GM19438 (cell line): ENCODE data around the gene MSRB1.

ENCODE experiments used
- ATAC-seq: cut with Tn5 transposase; IDR thresholded peaks from one replicate; pipeline ENCODE4 v1.9.1; 2021; ENCODE audit warnings: low read depth; ENCODE audit not compliant: unreplicated experiment

Gene MSRB1

DNA sequence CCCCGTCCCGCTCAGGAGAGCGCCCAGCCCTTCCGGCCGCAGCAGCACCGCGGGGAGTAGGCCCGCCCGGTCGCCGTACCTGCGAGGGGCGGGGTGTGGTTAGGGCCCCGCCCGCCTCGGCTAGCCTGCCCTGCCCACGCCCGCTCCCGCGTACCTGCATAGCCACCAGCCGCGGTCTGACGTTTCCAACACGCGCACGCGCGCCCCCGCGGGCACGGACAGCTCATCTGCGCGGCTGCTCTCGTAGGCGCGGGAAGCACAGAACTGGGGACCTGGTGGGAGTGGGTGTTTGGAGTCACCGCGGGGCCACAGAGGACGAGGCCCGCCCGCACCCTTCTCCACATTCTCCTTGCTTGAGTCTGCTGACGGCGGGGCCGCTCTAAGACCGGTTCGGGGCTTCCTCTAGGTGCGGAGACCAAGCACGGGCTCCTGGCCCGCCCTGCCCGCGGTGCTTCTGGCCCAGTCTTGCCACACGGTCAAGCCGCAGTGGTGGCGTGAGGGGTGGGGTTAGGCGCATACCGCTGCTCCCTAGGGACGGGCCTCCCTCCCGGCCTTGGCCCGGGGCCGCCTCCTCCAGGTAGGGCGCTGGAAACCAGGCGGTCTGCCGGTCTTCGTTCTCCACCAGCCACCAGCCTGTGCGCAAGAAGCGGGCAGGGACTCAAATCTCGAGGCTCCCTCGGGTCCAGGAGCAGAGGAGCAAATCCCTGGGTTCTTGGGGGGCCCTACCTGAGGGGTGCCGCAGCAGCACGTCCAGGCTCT, 36.5 kb upstream of the MSRB1 start:
- ATAC-seq: no peak

DNA sequence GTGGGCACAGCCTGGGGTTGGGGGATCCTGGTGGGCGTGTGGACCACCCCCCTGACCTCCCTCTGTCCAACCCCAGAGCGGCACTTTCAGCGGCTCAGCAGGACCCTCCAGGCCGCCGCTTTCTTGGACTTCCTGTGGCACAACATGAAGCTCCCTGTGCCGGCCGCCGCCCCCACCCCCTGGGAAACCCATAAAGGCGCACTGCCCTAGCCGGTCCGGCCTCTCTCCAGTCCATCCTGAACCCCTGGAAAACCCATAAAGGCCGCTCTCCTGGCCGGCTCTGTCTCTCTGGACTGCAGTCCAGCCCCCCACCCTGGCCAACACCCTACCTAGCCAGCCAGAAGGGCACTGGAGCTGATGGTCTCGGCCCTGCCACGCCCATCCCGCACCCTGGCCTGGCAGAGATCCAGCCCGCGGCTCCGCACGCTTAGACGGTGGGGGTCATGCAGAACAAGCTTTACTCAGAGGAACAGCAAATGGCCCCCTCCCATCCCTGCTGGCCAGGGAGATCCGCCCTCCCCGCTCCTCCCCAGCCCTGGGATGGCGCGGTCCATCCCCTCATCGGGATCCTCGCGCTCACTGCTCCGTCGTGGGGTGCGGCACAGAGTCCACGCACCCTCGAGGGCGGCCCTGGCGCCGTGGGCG, 35.6 kb upstream of the MSRB1 start:
- no peak for ATAC-seq

DNA sequence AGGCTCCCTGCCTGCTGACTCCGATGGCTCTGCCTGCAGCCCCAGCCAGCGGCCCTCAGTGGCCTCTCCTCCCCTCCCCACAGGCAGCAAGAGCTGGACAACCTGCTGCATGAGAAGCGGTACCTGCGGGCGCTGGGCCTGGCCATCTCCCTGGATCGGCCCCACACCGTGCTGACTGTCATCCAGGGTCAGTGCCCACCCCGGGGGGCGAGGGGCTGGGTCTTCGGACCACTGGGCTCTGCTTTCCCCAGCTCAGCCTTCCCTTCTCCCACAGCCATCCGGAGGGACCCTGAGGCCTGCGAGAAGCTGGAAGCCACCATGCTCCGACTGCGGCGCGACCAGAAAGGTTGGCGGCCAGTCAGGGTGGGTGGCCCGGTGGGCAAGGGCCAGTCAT, 34.9 kb upstream of the MSRB1 start:
- ATAC-seq: no peak

DNA sequence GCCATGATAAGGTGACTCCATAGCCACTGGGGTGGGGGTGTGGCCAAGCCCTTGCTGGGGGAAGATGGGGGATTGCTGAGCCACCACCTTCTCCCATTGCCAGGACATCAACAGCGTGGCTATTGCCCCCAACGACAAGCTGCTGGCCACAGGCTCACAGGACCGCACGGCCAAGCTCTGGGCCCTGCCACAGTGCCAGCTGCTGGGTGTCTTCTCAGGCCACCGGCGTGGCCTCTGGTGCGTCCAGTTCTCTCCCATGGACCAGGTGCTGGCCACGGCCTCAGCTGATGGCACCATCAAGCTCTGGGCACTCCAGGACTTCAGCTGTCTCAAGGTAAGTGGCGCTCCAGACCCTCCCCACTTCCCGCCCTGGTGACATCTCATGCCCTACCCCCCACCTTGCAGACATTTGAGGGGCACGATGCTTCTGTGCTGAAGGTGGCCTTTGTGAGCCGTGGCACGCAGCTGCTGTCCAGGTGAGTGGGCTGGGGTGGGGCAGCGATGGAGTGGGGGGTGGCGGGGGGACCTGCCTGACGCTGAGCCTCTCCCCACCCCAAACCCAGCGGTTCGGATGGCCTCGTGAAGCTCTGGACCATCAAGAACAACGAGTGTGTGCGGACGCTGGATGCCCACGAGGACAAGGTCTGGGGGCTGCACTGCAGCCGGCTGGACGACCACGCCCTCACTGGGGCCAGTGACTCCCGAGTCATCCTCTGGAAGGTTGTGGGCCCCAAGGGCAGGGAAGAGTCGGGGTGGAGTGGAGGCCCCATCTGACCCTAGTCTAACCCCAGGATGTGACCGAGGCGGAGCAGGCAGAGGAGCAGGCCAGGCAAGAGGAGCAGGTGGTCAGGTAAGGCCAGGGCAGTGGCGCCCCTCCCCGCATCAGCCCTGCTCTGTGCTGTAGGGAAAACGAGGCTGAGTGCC, 34.2 kb upstream of the MSRB1 start:
- ATAC-seq: no peak

DNA sequence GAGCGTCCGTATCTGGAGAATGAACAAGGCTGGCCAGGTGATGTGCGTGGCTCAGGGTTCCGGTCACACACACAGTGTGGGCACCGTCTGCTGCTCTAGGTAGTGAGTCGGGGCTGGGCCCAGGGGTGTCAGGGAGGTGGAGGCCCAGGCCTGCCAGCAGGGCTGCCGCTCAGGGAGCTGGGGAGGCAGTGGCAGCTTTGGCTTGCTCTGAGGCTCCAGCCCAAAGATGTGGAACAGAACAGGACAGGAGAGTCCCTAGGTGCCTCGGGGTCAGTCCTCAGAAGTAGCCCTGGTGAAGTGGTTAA, 33.2 kb upstream of the MSRB1 start:
- no peak for ATAC-seq

DNA sequence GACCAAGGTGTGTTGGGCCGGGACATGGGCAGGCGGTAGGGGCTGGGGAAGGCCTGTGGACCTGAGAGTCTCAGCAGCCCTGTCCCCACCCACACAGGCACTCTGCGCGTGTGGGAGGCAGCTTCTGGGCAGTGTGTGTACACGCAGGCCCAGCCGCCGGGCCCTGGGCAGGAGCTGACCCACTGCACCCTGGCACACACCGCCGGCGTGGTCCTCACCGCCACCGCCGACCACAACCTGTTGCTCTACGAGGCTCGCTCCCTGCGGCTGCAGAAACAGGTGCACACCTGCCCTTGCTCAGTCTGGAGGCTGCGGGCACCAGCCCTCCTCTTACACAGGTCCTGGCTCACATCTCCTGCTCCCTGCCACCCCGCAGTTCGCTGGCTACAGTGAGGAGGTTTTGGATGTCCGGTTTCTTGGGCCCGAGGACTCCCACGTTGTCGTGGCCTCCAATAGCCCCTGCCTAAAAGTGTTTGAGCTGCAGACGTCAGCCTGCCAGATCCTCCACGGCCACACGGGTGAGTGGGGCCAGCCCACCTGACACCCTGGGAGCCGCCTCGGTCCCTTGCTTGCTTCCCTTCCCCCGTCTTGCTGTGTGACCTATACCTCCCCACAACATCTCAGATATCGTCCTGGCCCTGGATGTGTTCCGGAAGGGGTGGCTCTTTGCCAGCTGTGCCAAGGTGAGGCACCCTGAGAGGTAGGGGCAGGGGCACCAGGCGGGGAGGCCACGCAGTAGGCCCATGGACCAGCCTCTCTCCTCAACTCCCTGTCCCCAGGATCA, 32.6 kb upstream of the MSRB1 start:
- no peak for ATAC-seq

GRCh38 chr16:1974157-1975070, 31.4 kb upstream of the MSRB1 start:
- ATAC-seq: no peak

- no peak for ATAC-seq
Observed at GRCh38 chr16:1973461-1974156, 30.6 kb upstream of the MSRB1 start.

DNA sequence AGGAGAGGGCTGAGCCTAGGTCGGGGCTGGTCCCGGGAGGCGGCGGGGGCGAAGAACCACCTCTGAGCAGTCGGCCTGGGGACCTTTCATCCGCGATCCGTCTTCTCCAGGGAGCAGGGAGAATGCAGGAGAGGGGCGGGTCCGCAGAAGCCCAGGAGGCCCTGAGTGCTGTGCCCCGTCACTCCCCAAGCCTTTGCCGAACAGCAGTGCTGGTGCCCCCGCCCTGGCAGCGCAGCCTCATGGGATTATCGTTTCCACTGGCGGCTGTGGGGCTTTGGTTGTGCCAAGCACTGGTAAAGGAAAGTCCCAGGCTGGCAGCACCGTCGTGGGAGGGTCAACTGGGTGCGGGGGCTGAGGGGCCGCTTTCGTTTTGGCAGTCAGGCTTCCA, 29.5 kb upstream of the MSRB1 start:
- ATAC-seq: no peak

GRCh38 chr16:1971796-1972489, 28.9 kb upstream of the MSRB1 start, which contains the start of gene TBL3:
TSS of gene TBL3 (plus strand) at chr16:1972053. CDS start at chr16:1972165, 112 bp downstream.
- ATAC-seq: peak; percentile 61

- ATAC-seq: no peak
Observed at GRCh38 chr16:1968146-1968953, 25.4 kb upstream of the MSRB1 start.

GRCh38 chr16:1966460-1966859, 23.5 kb upstream of the MSRB1 start, which contains the start of gene RNF151:
TSS of gene RNF151 (plus strand) at chr16:1966856. CDS start at chr16:1966882, 26 bp downstream.
- ATAC-seq: no peak

GRCh38 chr16:1965396-1966001, 22.5 kb upstream of the MSRB1 start:
- ATAC-seq: no peak

DNA sequence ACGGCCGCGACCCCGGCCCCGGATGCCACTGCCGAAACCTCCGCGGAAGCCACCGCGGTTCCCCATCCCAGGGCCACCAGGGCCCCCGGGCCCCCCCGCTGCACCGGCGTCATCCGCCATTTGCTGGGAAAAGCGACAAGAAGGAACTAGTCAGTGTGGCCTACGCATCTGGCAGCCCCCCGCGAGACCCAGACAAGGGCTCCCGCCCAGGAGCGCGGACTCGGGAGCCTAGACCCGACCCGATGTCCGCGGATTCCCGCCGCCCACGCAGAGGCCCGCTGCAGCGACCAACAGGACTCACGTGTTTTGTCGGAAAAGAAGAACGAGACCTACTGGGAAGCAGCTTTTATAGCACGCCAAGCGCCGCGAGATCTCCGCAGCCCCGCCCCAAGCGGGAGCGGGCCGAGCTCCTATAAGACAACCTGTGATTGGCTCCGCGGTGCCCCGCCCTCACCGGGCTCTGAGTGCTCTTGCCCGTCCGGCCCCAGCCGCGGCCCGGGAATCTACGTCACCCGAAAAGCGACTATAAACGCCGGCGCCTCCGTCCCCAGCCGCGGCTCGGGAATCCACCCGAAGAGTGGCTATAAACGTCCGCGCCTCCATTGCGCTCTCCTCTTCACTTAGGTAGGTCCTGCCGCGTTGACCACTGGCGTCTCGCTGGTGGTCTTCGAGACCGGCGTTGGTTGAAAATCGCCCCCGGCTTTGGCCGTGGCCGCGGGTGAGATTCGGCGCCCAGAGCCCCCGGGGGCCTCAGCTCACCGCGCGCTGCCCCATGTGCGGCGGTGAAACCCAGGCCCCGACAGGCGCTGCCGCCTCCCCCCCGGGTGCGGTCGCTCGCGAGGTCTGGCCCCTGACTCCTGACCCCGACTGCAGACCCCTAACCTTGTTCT, 21.8 kb upstream of the MSRB1 start, which contains the start of gene RPS2:
Gene RPS2 (minus strand): TSS at position 321 of the 890 bp plus-strand sequence. CDS start 201 bp downstream, at position 120.
- peak; percentile 66 for ATAC-seq

GRCh38 chr16:1963806-1964505, 21.0 kb upstream of the MSRB1 start:
- ATAC-seq: no peak
